ENCODE measurements around the gene MARCHF3.

GRCh38 chr5:127066721-127067120, 36.4 kb upstream of the MARCHF3 start:
- TF ChIP-seq POLR2A (IDR thresholded peaks at IDR 0.05): no peak
- no peak for TF ChIP-seq CTCF (IDR thresholded peaks at IDR 0.05)
